Right lobe of liver (tissue), 6 donors: ENCODE results near the gene ISYNA1. TPM values are rescaled to one million over a fixed set of nuclear protein-coding genes. Genes with fewer than 3 reads are reported as not detected.

Experiments used
- ATAC-seq, 4 donors: fragments of 200-7000 bp; cut with Tn5 transposase; one replicate each; pipeline ENCODE4 v1.9.1; 2020; ENCODE audit warnings: mild to moderate bottlenecking in 4 of 4, moderate library complexity in 4 of 4
- DNase-seq, 3 donors: peaks; one replicate each; pipeline ENCODE4 v3.0.0-alpha.2; 2020
- H3K27ac ChIP-seq, 3 donors: fragments of 200-600 bp; one replicate each; pipeline ENCODE4 v1.8.0; 2022
- H3K27me3 ChIP-seq, 2 donors: fragments of 200-600 bp; one replicate each; pipeline ENCODE4 v1.8.0; 2022
- H3K36me3 ChIP-seq, 4 donors: fragments of 200-600 bp; sonication (generic) in 1 of 4; one replicate each; pipeline versions ENCODE4 v1.5.1 to v1.8.0; 2017 to 2022; ENCODE audit warnings: control low read depth in 1 of 4
- H3K4me1 ChIP-seq, 4 donors: fragments of 200-600 bp; sonication (generic) in 1 of 4; one replicate each; pipeline versions ENCODE4 v1.5.1 to v1.8.0; 2017 to 2022; ENCODE audit warnings: control low read depth in 1 of 4
- H3K4me3 ChIP-seq, 3 donors: fragments of 200-600 bp; one replicate each; pipeline ENCODE4 v1.8.0; 2022
- H3K9me3 ChIP-seq, 4 donors: fragments of 200-600 bp; sonication (generic) in 1 of 4; one replicate each; pipeline versions ENCODE4 v1.5.1 to v1.8.0; 2017 to 2022; ENCODE audit warnings: control low read depth in 1 of 4
- POLR2A ChIP-seq: fragments of 450-650 bp; IDR thresholded peaks from one replicate; pipeline ENCODE4 v1.6.1; 2017; ENCODE audit warnings: antibody characterized with exemption, mild to moderate bottlenecking
- WGBS: methylation state at CpG from one replicate; pipeline ENCODE4 v1.1.6; 2018; ENCODE audit warnings: low coverage, low lambda C conversion rate; ENCODE audit not compliant: insufficient coverage; ENCODE audit errors: missing lambda C conversion rate; 5-methylcytosine and 5-hydroxymethylcytosine counted together
- intact Hi-C, 2 donors: fragments of 100-400 bp; cut with DNase I; formaldehyde crosslinking; loops; one replicate each; pipeline versions ENCODE4 v1.11.2 to v1.14.1; 2022
- total RNA-seq, 6 experiments: library from RNA; depleted of rRNA in 2 of 6; stranded (reverse); fragments of >200 nt in 2 of 6; fragmentation: NEBNext Ultra II Directional in 3 of 6; extraction: Animal tissue kit (Norgen Biotek cat#: 25700) in 3 of 6; gene quantifications; one replicate each; pipeline versions ENCODE4 v1.1.0 to v1.2.4, GENCODE V29; 2016 to 2023
- TF ChIP-seq, protein P1 (sequence below), 4 donors: fragments of 200-600 bp in 3 of 4; fragments of 450-650 bp in 1 of 4; IDR thresholded peaks; one replicate each; pipeline versions ENCODE4 v1.5.1 to v1.8.0; 2016 to 2022; ENCODE audit warnings: antibody characterized with exemption in 4 of 4, mild to moderate bottlenecking in 2 of 4
- donor health status: DM: no; HTN: yes; CAD: no.
- donor health status: DM: no; HTN: no; CAD: no.
- donor health status: DM: no; HTN: no; CAD: no.
- donor health status: DM: no; HTN: yes; CAD: no.
- donor health status: DM: no; HTN: yes; CAD: no.

The ISYNA1 gene
- total RNA-seq, 6 experiments from 2014 or later, result 6.5 to 8.3 (median 7.8) TPM

DNA sequence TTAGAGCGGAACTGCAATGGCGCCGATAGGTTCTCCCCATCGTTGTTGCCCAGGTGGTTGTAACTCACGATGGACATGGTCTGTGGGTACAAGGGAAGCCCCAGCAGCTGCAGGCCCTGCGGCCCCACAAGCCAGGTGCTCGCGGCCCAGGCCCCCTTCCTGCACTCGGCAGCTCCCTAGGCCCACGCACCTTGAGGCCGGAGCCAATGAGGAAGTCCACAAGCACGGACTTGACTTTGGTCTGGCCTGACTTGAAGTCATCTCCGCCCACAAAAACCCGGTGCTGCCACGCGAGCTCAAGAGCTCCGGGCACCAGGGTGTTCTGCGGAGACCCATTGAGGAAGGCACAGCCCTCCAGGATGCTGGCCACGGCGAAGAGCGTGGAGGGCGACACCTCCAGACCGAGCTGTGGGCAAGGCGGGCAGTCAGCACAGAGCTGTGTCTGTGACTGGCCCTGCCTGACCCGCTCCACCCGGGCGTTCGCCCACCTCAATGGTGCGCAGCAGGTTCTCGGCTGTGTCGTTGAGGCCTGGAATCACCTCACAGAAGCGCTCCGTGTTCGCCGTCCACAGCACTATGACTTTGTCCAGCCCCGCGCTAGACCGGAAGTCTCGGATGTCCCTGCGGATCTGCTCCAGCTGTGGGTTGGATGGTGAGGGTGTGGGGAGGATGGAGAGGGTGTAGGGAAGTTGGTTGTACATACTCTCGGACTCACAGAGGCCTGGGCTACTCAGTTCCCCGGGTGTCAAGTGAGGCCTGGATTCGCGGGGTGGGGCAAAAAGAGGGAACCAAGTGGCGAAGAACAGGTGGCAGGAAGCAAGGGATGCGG is 1.9 kb downstream of the ISYNA1 start:
- no peak for TF ChIP-seq POLR2A
- TF ChIP-seq, protein P1, sequence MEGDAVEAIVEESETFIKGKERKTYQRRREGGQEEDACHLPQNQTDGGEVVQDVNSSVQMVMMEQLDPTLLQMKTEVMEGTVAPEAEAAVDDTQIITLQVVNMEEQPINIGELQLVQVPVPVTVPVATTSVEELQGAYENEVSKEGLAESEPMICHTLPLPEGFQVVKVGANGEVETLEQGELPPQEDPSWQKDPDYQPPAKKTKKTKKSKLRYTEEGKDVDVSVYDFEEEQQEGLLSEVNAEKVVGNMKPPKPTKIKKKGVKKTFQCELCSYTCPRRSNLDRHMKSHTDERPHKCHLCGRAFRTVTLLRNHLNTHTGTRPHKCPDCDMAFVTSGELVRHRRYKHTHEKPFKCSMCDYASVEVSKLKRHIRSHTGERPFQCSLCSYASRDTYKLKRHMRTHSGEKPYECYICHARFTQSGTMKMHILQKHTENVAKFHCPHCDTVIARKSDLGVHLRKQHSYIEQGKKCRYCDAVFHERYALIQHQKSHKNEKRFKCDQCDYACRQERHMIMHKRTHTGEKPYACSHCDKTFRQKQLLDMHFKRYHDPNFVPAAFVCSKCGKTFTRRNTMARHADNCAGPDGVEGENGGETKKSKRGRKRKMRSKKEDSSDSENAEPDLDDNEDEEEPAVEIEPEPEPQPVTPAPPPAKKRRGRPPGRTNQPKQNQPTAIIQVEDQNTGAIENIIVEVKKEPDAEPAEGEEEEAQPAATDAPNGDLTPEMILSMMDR (IDR thresholded peaks at IDR 0.05), result no peak
- ATAC-seq (no peak), DNase-seq (no peak)
- Histone ChIP-seq H3K4me3 (no peak overlapping the region), H3K9me3 (no peaks in the 10 kb centered on the region), H3K4me1 (peaks cover 0 to 26% (median 6%) of the 10 kb centered on the region in 4 donors), H3K27ac (no peak overlapping the region), H3K27me3 (no peaks in the 10 kb centered on the region), H3K36me3 (no peaks in the 10 kb centered on the region)
- intact Hi-C loops, result no loop called here
- 70% methylated on average over 6 of the region's 46 CpGs for WGBS

- intact Hi-C loops, result no loop called here
- no peaks in the 10 kb centered on the region for H3K27me3 ChIP-seq
- peaks cover 0 to 26% (median 6%) of the 10 kb centered on the region in 4 donors for H3K4me1 ChIP-seq
- no peaks in the 10 kb centered on the region for H3K36me3 ChIP-seq
- no peaks in the 10 kb centered on the region for H3K9me3 ChIP-seq
- no peak overlapping the region for H3K27ac ChIP-seq
- DNase-seq, result no peak
- peak in 1 of 4 donors; percentile 4 for ATAC-seq
- WGBS, result 93% methylated on average over 3 of the region's 49 CpGs
- no peak overlapping the region for H3K4me3 ChIP-seq
- TF ChIP-seq, protein P1 (IDR thresholded peaks at IDR 0.05), result no peak
- TF ChIP-seq POLR2A, result no peak
Observed at GRCh38 chr19:18435178-18435841, 2.6 kb downstream of the ISYNA1 start.

GRCh38 chr19:18434411-18435175 is 3.3 kb downstream of the ISYNA1 start:
- 70% methylated on average over 2 of the region's 21 CpGs for WGBS
- DNase-seq, result no peak
- no peak overlapping the region for H3K27ac ChIP-seq
- peaks cover 0 to 25% (median 4%) of the 10 kb centered on the region in 4 donors for H3K4me1 ChIP-seq
- no peak for ATAC-seq
- H3K27me3 ChIP-seq, result no peaks in the 10 kb centered on the region
- intact Hi-C loops, result no loop called here
- TF ChIP-seq POLR2A, result no peak
- TF ChIP-seq, protein P1 (IDR thresholded peaks at IDR 0.05), result no peak
- no peak overlapping the region for H3K4me3 ChIP-seq
- no peaks in the 10 kb centered on the region for H3K36me3 ChIP-seq
- no peaks in the 10 kb centered on the region for H3K9me3 ChIP-seq

GRCh38 chr19:18433735-18434398 is 4.1 kb downstream of the ISYNA1 start:
- peak overlapping the region; percentile 20 to 32 (median 23) for H3K4me3 ChIP-seq
- intact Hi-C loops, result no loop called here
- H3K4me1 ChIP-seq, result peaks cover 0 to 27% (median under 1%) of the 10 kb centered on the region in 4 donors
- H3K27me3 ChIP-seq, result no peaks in the 10 kb centered on the region
- ATAC-seq, result no peak
- no peaks in the 10 kb centered on the region for H3K9me3 ChIP-seq
- no peak for DNase-seq
- TF ChIP-seq POLR2A, result no peak
- TF ChIP-seq, protein P1 (IDR thresholded peaks at IDR 0.05), result no peak
- no peak overlapping the region for H3K27ac ChIP-seq
- no peaks in the 10 kb centered on the region for H3K36me3 ChIP-seq
- 29% methylated on average over 24 of the region's 60 CpGs for WGBS
